Measurements from ENCODE around the gene ZNF609. TPM values are rescaled to one million over a fixed set of nuclear protein-coding genes. Genes with fewer than 3 reads are reported as not detected.

Gene ZNF609
- total and polyA plus RNA-seq, 2 of the 13 experiments (the other 11 are each of a cell fraction or from before 2014, with no cell fraction given), result 8.9 to 9.9 TPM

DNA sequence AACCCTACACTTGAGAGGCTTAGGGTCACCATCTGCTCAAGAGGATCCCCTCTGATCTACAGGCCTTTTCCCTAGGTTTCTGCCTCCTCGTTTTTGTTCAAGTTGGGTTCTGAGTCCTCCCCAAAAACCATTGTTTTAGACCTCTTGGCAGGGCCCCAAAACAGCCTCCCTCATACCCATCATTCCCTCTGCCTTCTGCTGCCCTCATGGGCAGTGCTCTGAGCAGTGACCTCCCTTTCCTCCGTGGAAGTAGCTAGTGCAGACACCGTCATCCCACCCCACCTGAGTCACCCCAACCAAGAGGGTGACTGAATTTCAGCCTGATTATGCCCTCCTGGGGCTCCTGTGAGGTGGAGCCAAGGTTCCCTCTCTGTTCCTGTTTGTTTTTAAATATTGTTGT, 223.0 kb downstream of the ZNF609 start:
- FAIRE-seq, result no peak

More for the DNA sequence above, 223.0 kb downstream of the ZNF609 start:
- H2AFZ ChIP-seq (ENCODE audit: low read length), result no peak overlapping the region
- H4K20me1 ChIP-seq (ENCODE audit: insufficient read depth, low read length), result no peaks in the 10 kb centered on the region
- H3K79me2 ChIP-seq (ENCODE audit: insufficient read depth, low read length), result no peaks in the 10 kb centered on the region
- no peak overlapping the region for H3K9ac ChIP-seq (ENCODE audit: insufficient read depth, low read depth, low read length)
- no peaks in the 10 kb centered on the region for H3K4me1 ChIP-seq (ENCODE audit: insufficient read depth, low read length)
- ChIA-PET CTCF (ENCODE audit: low intra/inter-chr PET ratio, low total read pairs) (no interaction called here), POLR2A (no interaction called here)
- in situ Hi-C loops (cut with HindIII; ENCODE audit: extremely low pct_ligation_motif_present, low pct_unique_long_range_greater_than_20kb), result loop anchor here (25.0 kb wide), 1 partner anchor 471 kb away; no protein-coding TSS in a partner anchor
- no TSS peak for BruUV-seq (replicated peaks)
- DNase-seq (ENCODE audit: low spot score) (no peak), ATAC-seq (no peak)
- peaks cover 21 to 81% of the 10 kb centered on the region in 2 experiments for H3K36me3 ChIP-seq (replicated peaks in 1 of 2; ENCODE audit: control insufficient read depth in 1 of 2, insufficient read depth in 2 of 2, low read length in 2 of 2)
- no peak overlapping the region for H3K4me3 ChIP-seq (replicated peaks in 1 of 3; ENCODE audit: insufficient read depth in 1 of 3, low read depth in 2 of 3, low read length in 3 of 3)
- H3K27me3 ChIP-seq (ENCODE audit: control insufficient read depth in 1 of 2, insufficient read depth in 2 of 2, low read length in 2 of 2), result no peaks in the 10 kb centered on the region
- WGBS (ENCODE audit: low lambda C conversion rate), result 75% methylated on average over 3 of the region's 3 CpGs
- H3K9me3 ChIP-seq (ENCODE audit: low read length), result no peaks in the 10 kb centered on the region
- no peak for TF ChIP-seq CBFB (CRISPR knock-in tag; IDR thresholded peaks at IDR 0.05)
- no peak for TF ChIP-seq GZF1 (CRISPR knock-in tag; IDR thresholded peaks at IDR 0.05)
- TF ChIP-seq, protein P1, sequence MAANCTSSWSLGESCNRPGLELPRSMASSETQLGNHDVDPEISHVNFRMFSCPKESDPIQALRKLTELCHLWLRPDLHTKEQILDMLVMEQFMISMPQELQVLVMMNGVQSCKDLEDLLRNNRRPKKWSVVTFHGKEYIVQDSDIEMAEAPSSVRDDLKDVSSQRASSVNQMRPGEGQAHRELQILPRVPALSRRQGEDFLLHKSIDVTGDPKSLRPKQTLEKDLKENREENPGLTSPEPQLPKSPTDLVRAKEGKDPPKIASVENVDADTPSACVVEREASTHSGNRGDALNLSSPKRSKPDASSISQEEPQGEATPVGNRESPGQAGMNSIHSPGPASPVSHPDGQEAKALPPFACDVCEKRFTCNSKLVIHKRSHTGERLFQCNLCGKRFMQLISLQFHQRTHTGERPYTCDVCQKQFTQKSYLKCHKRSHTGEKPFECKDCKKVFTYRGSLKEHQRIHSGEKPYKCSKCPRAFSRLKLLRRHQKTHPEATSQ (CRISPR knock-in tag; IDR thresholded peaks at IDR 0.05; ENCODE audit: borderline replicate concordance), result no peak
- no peak for TF ChIP-seq HNRNPLL (IDR thresholded peaks at IDR 0.05; ENCODE audit: low read depth, low read length, poor library complexity, severe bottlenecking)
- no peak for TF ChIP-seq ZNF747 (CRISPR knock-in tag; IDR thresholded peaks at IDR 0.05; ENCODE audit: borderline replicate concordance)
- TF ChIP-seq, protein P2, sequence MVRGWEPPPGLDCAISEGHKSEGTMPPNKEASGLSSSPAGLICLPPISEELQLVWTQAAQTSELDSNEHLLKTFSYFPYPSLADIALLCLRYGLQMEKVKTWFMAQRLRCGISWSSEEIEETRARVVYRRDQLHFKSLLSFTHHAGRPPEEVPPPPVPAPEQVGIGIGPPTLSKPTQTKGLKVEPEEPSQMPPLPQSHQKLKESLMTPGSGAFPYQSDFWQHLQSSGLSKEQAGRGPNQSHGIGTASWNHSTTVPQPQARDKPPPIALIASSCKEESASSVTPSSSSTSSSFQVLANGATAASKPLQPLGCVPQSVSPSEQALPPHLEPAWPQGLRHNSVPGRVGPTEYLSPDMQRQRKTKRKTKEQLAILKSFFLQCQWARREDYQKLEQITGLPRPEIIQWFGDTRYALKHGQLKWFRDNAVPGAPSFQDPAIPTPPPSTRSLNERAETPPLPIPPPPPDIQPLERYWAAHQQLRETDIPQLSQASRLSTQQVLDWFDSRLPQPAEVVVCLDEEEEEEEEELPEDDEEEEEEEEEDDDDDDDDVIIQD (CRISPR knock-in tag; IDR thresholded peaks at IDR 0.05; ENCODE audit: low read depth), result no peak
- TF ChIP-seq PHB2 (IDR thresholded peaks at IDR 0.05; ENCODE audit: partially characterized antibody), result no peak
- no peak for TF ChIP-seq TCF12 (IDR thresholded peaks at IDR 0.05)
- no peak for TF ChIP-seq TCF12 (CRISPR knock-in tag; IDR thresholded peaks at IDR 0.05)
- TF ChIP-seq ZNF556 (CRISPR knock-in tag; IDR thresholded peaks at IDR 0.05; ENCODE audit: borderline replicate concordance), result no peak
- TF ChIP-seq HDAC1 (CRISPR knock-in tag; IDR thresholded peaks at IDR 0.05), result no peak
- no peak for TF ChIP-seq DPF2 (CRISPR knock-in tag; IDR thresholded peaks at IDR 0.05; ENCODE audit: borderline replicate concordance, low read depth)
- TF ChIP-seq ZNF10 (CRISPR knock-in tag; IDR thresholded peaks at IDR 0.05; ENCODE audit: borderline replicate concordance, low read depth), result no peak
- no peak for TF ChIP-seq ZNF335 (CRISPR knock-in tag; IDR thresholded peaks at IDR 0.05)
- no peak for TF ChIP-seq ZSCAN30 (CRISPR knock-in tag; IDR thresholded peaks at IDR 0.05)
- no peak for TF ChIP-seq KLF6 (CRISPR knock-in tag; IDR thresholded peaks at IDR 0.05)
- TF ChIP-seq SMARCC2 (IDR thresholded peaks at IDR 0.05), result no peak
- TF ChIP-seq, protein P3, sequence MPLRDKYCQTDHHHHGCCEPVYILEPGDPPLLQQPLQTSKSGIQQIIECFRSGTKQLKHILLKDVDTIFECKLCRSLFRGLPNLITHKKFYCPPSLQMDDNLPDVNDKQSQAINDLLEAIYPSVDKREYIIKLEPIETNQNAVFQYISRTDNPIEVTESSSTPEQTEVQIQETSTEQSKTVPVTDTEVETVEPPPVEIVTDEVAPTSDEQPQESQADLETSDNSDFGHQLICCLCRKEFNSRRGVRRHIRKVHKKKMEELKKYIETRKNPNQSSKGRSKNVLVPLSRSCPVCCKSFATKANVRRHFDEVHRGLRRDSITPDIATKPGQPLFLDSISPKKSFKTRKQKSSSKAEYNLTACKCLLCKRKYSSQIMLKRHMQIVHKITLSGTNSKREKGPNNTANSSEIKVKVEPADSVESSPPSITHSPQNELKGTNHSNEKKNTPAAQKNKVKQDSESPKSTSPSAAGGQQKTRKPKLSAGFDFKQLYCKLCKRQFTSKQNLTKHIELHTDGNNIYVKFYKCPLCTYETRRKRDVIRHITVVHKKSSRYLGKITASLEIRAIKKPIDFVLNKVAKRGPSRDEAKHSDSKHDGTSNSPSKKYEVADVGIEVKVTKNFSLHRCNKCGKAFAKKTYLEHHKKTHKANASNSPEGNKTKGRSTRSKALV (CRISPR knock-in tag; IDR thresholded peaks at IDR 0.05), result no peak
- no peak for TF ChIP-seq ZSCAN20 (CRISPR knock-in tag; IDR thresholded peaks at IDR 0.05; ENCODE audit: borderline replicate concordance)
- TF ChIP-seq, protein P4, sequence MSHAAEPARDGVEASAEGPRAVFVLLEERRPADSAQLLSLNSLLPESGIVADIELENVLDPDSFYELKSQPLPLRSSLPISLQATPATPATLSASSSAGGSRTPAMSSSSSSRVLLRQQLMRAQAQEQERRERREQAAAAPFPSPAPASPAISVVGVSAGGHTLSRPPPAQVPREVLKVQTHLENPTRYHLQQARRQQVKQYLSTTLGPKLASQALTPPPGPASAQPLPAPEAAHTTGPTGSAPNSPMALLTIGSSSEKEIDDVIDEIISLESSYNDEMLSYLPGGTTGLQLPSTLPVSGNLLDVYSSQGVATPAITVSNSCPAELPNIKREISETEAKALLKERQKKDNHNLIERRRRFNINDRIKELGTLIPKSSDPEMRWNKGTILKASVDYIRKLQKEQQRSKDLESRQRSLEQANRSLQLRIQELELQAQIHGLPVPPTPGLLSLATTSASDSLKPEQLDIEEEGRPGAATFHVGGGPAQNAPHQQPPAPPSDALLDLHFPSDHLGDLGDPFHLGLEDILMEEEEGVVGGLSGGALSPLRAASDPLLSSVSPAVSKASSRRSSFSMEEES (CRISPR knock-in tag; IDR thresholded peaks at IDR 0.05), result no peak
- TF ChIP-seq ZNF143 (CRISPR knock-in tag; IDR thresholded peaks at IDR 0.05), result no peak
- no peak overlapping the region for H3K4me2 ChIP-seq (ENCODE audit: low read depth, low read length)
- H3K27ac ChIP-seq (ENCODE audit: extremely low read length, insufficient read depth, low read length), result no peak overlapping the region
- intact Hi-C loops (cut with micrococcal nuclease; ENCODE audit: unreplicated experiment), result loop anchor here (5.0 kb wide), 1 partner anchor 521 kb away; the partner anchor contains the start of gene PPIB
